GM18867 (cell line): ENCODE data around the gene HPCAL4.

Source experiments
- ATAC-seq: cut with Tn5 transposase; IDR thresholded peaks from one replicate; pipeline ENCODE4 v1.9.1; 2021; ENCODE audit warnings: mild to moderate bottlenecking, moderate library complexity; ENCODE audit not compliant: unreplicated experiment

Gene HPCAL4

GRCh38 chr1:39691383-39692151 lies at the start of gene HPCAL4:
HPCAL4 (minus strand) TSS chr1:39691433; CDS start chr1:39684603, 6,830 bp downstream.
- ATAC-seq = peak; percentile 90

GRCh38 chr1:39738622-39739366 lies 47.6 kb upstream of the HPCAL4 start, which contains the start of gene PPIE:
PPIE (plus strand) TSS chr1:39738882; CDS start chr1:39738901, 19 bp downstream.
- ATAC-seq = peak; percentile 86

GRCh38 chr1:39737546-39738169 lies 46.4 kb upstream of the HPCAL4 start:
- ATAC-seq = no peak

DNA sequence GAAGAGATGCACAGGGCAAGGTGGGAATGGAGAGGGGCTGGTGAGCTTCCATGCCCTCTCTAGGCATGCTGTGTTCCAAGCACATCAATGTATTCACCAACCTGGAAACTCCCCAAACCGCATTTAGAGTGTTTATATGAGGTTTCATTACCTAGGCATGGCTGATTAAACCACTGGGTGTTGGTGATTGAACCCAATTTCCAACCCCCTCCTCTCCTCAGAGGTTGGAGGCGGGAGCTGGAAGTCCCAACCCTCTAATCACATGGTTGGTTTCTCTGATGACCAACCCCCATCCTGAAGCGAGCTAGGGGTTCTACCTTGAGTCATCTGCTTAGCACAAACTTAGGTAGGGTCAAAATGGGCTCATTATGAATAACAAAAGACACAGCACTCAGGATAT lies 44.5 kb upstream of the HPCAL4 start:
- ATAC-seq = no peak

- ATAC-seq = no peak
Measured at GRCh38 chr1:39733161-39733560, 41.9 kb upstream of the HPCAL4 start.

DNA sequence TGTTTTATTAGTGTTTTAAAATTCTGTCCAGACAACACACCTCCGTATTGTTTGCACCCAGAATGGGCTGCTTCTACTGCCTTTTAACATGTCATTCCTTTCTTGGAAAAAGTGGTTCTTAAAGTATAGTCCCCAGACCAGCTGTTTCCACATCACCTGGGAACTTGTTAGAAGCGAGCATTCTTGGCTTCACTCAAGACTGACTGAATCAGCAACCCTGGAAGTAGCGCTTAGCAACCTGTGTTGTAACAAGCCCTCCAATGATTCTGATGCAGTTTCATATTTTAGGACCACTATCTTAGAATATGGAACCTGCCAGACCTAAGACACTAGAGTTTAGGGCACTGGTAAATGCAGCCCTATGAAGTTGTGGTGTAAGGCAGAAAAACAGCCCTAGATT lies 41.5 kb upstream of the HPCAL4 start:
- ATAC-seq = no peak

GRCh38 chr1:39729842-39730241 lies 38.6 kb upstream of the HPCAL4 start:
- ATAC-seq = no peak

DNA sequence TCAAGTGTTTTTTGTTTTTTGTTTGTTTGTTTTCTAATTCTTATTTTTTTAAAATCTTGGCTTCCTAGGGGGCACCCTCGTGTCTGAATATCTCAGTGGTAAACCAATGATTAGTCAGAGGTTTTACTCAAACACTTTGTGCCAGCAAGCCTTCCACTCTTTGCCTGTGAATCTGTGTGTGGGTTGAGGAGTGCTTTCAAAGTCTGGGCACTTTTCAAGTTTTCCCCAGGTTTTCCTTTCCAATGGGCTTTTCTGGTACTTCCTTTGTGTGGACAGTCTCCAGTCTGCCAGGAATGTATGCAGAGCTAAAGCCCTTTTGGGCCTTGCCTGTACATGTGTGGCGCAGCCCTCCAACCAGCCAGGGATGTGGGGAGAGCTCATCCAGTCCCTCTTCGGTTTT lies 37.8 kb upstream of the HPCAL4 start:
- no peak for ATAC-seq

GRCh38 chr1:39727932-39728317 lies 36.7 kb upstream of the HPCAL4 start:
- no peak for ATAC-seq

GRCh38 chr1:39727221-39727931 lies 36.1 kb upstream of the HPCAL4 start:
- ATAC-seq = peak; percentile 48

DNA sequence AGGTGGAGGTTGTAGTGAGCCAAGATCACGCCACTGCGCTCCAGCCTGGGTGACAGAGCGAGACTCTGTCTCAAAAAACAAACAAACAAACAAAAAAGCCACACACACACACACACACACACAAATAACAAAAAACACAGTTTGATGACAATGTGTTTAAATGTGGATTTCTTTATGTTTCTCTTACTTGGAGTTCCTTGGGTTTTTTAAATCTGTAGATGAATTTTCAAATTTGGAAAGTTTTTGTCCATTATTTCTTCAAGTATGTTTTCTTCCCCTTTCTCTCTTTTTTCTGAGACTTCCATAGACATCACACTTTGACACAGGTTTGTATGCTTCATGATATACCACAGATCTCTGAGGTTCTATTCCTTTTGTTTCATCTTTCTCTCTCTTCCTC lies 35.4 kb upstream of the HPCAL4 start:
- ATAC-seq = no peak

GRCh38 chr1:39722495-39722894 lies 31.3 kb upstream of the HPCAL4 start:
- no peak for ATAC-seq

GRCh38 chr1:39721664-39722063 lies 30.4 kb upstream of the HPCAL4 start:
- ATAC-seq = no peak

DNA sequence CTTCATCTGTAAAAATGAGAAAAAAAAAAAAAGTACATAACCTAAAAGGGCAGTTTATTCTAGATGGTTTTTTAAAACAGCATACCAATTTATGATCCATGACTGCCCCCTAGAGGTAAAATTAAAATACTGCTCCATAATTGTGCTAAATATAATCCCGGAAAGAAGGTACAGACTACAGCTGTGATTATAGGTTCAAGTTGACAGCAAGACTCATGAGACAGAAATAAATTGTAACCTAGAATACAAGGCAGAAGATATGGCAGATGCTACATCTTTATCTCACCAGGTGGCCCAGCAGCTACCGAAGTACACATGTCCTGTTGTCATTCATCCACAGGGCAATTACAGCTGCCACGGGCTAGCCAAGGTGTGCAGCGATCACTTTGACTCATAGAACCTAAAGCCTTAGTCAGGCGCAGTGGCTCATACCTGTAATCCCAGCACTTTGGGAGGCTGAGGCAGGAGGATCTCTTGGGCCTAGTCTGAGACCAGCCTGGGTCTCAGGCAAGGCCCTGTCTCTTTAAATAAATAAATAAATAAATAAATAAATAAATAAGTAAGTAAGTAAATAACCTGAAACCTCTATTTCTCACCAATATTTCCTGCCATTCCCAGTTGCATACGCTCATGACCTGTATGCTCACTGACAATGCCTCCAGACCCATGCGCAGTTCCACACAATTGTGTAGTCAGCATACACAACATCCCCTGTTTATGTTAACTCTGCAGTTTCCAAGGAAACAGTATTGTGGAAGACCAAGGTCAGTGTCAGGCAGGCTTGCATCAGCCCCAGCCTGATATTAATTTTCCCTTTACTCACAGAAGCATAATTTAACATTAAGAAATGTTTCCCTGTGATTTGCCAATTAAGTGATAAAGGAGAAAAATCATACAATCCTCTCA lies 29.1 kb upstream of the HPCAL4 start:
- ATAC-seq = no peak

- ATAC-seq = no peak
Measured at GRCh38 chr1:39717809-39718208, 26.6 kb upstream of the HPCAL4 start.

- ATAC-seq = no peak
Measured at GRCh38 chr1:39713557-39713956, 22.3 kb upstream of the HPCAL4 start.

GRCh38 chr1:39711966-39712340 lies 20.7 kb upstream of the HPCAL4 start:
- no peak for ATAC-seq

DNA sequence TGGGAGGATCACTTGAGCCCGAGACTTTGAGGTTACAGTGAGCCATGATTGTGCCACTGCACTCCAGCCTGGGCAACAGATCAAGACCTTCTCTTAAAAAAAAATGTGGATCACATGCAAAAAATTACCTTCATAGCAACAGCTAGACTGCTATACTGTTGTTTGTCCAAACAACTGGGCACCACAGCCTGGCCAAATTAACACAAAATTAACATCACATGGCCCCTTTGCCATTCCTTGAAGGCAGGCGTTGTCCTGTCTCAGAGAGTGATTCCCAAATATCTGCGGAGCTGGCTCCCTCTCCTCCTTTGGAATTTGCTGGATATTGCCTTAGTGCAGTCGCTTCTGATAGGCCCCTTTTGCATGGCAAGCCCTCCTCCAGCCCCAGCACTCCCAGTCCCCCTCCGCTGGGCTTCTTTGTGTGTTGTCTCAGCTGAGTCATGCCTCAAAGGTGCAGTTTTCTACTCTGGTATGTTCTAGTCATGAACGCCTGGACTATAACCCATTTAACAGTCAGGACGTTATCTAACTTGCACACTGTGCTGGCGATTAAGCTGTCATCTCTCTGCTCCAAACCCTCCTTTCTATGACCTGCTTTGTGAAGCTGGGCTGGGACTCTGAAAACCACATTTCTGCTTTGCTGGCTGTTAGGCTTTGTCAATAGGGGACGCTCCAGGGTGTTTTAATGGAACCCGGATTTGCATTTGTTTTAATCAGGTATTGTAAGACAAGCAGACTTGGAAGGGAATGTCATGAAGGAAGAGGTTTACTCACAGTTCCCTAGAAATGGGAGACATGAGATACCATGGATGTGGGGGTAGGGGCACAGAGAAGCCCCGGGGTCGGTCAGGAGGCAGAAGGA lies 20.1 kb upstream of the HPCAL4 start:
- no peak for ATAC-seq

DNA sequence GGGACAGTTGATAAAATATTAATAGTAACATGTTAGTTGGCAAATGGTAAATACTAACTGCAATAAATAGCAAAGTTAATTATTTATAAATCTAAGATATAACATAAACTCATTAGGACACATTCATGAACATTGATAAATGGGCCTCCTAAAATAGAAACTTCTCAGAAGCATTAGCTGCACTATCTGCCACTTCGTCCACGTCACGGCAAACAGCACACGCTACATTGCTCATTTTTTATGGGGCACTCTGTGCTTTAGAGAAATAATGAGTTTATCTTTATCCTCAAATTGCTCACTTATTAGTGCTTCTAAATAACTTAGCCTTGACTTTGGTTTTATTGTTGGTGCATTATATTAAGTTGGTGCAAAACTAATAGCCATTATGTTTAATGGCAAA lies 16.3 kb upstream of the HPCAL4 start:
- ATAC-seq = no peak
